GM19467 (cell line): ENCODE results near the gene EDN3.

Source experiments
- ATAC-seq: cut with Tn5 transposase; IDR thresholded peaks from one replicate; pipeline ENCODE4 v1.9.1; 2021; ENCODE audit warnings: mild to moderate bottlenecking, moderate library complexity; ENCODE audit not compliant: unreplicated experiment

EDN3 gene

GRCh38 chr20:59307270-59307669 is 6.9 kb downstream of the EDN3 start:
- no peak for ATAC-seq

GRCh38 chr20:59308493-59309201 is 8.2 kb downstream of the EDN3 start:
- ATAC-seq = no peak

GRCh38 chr20:59309218-59309617 is 8.8 kb downstream of the EDN3 start:
- no peak for ATAC-seq

- no peak for ATAC-seq
Observed at GRCh38 chr20:59314997-59315396, 14.6 kb downstream of the EDN3 start.

DNA sequence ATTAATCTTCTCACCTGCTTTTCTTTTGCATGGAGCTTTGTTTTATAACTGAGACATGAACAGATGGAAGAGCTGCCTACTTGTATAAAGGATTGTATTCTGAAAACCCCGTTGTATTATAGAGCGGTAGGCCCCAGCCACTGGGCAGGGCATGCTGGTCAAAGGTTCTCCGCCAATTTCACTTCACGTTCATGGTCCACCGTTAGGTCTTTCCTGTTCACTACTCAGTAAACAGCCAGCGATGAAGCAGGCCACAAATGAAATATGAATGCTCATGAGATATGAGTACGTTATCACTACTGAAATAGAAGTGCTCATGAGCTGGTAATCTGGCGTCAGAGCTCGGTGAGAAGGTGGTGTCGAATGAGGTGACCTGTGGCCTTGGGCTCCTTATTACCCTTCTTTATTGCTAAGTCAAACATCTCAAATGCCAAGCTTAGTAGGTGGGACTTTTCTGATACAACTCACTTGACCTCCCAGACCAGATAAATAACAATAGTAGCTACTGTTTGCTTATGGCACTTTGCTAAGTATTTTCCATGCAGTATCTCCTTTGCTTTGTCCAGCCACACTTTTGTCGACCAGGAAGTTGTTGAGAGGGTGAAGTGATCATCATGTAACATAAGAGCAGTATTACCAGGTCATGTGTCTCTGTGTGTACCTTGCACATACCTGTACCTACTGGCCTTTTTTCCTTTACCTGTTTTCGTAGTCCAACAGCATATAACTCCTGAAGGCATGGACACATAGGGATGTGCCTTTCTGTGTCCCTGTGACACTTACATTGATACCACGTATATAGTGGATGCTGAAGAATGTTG is 16.7 kb downstream of the EDN3 start:
- no peak for ATAC-seq

DNA sequence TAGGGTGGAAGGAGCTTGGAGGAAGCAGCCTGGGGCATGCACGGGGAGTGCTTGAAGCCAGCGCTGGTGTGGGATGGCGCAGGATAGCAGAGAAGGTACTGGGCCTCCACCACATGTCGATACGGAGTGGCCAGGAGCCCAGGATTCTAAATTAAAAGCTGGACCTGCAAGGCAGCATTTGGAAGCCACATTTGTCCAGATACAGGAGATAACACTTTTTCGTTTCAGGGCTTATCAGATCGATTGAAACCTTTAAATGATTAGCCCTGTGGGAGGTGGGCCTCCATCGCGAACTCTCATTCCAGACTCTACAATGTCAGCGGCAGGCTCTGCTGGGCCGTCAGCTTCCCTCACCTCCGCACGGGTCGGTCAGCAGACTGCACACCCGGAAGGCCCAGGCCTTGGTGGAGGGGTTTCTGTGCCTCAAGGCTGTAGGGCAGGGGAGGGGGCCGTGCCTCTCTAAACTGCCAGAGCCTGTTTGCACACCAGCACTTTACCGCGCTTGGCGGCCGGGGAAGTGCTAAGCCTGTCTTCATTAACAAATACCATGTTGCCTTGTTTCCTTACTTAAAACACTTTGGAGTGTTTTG is 17.9 kb downstream of the EDN3 start:
- no peak for ATAC-seq

DNA sequence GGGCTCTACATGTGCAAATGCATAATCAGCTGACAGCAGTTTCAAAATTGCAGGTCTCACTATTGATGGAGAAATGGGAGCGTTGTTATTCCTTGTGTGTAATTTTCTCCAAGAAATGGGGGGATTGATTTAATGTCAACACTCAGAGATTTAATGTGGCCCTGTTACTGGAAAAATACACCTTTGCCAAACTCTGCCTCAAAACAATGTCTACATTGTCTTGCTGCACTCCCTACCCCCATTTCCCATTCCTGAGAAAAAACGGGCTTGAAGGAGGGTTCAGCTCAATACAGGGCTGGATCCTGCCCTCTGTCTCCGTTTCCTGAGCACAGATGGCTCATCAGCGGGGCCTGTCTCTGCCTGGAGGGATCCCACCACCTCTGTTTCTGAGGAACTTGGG is 18.4 kb downstream of the EDN3 start:
- ATAC-seq = no peak

DNA sequence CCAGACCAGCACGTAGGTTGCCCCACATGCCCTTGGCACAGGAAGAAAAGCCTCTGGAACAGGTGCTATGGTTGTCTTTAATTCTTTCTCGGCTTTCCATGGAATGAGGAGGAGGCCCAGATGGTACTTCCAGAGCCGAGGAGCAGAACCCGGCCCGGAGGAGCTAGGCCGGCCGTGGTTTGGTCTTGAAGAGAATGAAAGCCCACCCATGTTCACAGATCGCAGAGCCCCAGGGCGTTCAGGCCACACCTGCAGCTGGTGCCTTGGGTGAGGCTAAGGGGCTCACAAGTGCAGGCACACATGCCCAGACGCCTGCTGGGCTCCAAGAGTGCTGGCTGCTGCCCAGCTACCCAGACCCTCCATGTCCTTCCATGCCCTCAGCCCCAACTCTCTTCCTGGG is 20.0 kb downstream of the EDN3 start:
- no peak for ATAC-seq

GRCh38 chr20:59320854-59321647 is 20.6 kb downstream of the EDN3 start:
- ATAC-seq = no peak

GRCh38 chr20:59322081-59322480 is 21.7 kb downstream of the EDN3 start:
- no peak for ATAC-seq

- ATAC-seq = no peak
Observed at GRCh38 chr20:59322585-59323454, 22.4 kb downstream of the EDN3 start.

DNA sequence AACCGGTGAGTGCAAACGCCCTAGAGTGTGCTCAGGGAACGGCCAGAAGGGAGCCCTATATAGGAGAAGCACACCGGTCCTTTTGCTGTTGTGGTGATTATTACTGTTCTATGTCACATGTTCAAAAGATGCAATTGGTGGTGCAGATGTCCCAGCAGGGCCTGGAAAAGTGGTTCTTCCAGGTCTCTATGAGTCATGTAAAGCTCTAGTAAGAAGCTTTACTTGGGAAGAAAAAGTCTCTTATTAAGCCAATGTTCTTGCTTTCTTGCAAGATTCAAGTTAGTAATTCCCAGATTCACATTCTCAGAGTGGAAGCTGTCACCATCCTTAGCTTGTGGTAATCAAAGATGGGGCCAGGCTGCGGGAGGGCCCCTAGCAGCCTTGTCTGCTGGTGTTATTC is 23.3 kb downstream of the EDN3 start:
- ATAC-seq = no peak

DNA sequence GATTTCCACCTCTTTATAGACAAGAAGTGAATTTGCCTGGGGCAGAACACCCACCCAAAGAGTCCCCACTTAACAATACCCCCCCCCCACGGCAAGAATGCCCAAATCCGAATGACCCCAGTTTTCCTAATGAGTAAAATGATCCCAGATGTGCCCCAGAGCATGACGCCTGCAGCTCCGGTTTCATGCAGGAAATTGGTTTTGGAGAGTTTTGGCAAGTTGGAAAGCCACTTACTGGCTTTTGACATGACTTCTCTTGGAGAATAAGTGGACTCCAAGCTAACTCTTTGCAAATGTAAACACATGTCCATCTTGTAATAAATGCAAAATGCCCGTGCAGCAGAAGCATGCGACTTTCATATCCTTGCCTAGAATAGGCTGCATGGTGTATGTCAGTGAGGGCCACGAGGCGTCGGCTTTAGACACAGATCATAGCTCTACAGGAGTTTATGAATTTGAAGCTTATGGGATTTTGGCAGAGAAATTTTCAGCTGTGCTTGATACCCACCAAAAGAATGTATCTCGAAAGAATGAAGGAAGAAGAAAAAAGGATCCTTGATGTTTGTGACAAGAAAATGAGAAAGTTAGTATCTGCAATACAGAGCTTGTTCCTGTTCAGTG is 24.2 kb downstream of the EDN3 start:
- ATAC-seq = no peak

DNA sequence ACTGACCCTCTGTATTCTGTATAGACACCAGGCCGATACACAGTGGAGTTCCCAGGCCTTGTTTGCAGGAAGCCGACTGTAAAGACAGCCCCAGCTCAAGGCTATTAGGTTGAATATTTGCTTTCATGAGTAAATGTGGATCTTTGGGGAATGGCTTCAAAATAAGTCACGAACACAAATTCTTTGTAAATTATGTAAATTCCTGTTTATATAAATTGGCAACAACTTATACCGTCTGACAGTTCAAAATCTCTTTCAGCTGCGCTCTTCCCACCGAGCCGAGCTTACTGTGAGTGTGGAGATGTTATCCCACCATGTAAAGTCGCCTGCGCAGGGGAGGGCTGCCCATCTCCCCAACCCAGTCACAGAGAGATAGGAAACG is 24.7 kb downstream of the EDN3 start:
- no peak for ATAC-seq

GRCh38 chr20:59326188-59326587 is 25.8 kb downstream of the EDN3 start:
- no peak for ATAC-seq

DNA sequence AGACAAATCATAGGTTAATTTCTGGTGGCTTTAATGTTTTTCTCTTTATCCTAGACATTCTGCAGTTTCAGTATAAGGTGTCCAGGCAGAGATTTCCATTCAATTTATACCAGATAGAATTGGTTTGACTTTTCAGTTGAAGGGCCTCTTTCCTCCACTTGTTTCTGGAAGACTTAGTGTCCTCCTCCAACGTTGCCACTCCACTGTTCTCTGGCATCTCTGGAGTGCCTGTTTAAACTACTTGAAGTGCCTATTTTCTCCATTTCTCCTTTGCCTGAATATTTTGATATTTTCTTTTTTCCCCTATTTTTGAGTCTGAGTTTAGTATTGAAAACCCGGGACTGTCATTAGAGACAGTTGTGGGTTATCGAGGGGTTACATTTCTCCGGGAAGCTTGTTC is 27.7 kb downstream of the EDN3 start:
- ATAC-seq = no peak

GRCh38 chr20:59331721-59332329 is 31.4 kb downstream of the EDN3 start:
- ATAC-seq = no peak

DNA sequence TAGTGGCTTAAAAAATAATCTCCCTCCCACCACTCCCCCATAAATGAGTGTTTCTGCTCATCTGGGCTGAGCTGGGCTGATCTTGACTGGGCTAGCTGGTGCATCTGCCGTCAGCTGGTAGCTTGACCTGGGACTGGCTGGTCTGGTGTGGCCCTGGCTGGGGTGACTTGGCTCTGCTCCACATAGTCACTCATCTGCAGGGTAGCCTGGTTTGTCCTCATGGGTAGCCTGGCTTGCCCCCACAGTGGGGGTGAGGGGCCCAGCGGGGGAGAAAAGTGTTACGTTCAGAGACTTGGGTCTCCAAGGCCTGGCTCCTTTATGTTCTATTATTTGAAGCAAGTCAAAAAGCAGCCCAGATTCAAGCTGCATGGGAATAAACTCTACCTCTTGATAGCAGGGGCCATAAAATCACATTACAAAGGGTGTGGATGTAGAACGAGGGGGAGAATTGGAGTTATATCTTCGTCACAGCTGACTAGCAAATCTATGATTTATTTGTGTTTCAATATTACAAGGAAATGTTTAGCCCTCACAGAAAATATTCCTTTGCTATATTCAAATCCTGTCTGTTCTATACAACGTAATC is 32.9 kb downstream of the EDN3 start:
- ATAC-seq = no peak

- ATAC-seq = no peak
Observed at GRCh38 chr20:59333951-59334350, 33.5 kb downstream of the EDN3 start.
